ENCODE measurements around the gene CD3D.

DNA sequence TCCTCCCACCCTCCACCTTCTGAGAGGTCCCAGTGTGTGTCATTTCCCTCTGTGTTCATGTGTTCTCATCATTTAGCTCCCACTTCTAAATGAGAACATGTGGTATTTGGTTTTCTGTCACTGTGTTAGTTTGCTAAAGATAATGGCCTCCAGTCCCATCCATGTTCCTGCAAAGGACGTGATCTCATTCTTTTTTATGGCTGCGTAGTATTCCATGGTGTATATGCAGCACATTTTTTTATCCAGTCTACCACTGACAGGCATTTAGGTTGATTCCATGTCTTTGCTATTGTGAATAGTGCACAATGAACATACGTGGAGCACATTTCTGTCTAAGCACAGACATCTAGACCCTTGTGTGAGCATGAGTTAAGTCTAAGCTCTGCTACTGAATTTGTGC lies 32.2 kb downstream of the CD3D start:
- TF ChIP-seq, protein P1, sequence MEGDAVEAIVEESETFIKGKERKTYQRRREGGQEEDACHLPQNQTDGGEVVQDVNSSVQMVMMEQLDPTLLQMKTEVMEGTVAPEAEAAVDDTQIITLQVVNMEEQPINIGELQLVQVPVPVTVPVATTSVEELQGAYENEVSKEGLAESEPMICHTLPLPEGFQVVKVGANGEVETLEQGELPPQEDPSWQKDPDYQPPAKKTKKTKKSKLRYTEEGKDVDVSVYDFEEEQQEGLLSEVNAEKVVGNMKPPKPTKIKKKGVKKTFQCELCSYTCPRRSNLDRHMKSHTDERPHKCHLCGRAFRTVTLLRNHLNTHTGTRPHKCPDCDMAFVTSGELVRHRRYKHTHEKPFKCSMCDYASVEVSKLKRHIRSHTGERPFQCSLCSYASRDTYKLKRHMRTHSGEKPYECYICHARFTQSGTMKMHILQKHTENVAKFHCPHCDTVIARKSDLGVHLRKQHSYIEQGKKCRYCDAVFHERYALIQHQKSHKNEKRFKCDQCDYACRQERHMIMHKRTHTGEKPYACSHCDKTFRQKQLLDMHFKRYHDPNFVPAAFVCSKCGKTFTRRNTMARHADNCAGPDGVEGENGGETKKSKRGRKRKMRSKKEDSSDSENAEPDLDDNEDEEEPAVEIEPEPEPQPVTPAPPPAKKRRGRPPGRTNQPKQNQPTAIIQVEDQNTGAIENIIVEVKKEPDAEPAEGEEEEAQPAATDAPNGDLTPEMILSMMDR (IDR thresholded peaks at IDR 0.05; ENCODE audit: poor library complexity, severe bottlenecking), result no peak
- TF ChIP-seq EP300 (conservative IDR thresholded peaks at IDR 0.05; ENCODE audit: poor library complexity, severe bottlenecking) (no peak), MXI1 (conservative IDR thresholded peaks at IDR 0.05; ENCODE audit: poor library complexity, severe bottlenecking) (no peak), POLR2AphosphoS5 (IDR thresholded peaks at IDR 0.05) (no peak), EZH2 (IDR thresholded peaks at IDR 0.05; ENCODE audit: borderline replicate concordance, insufficient read depth, low read length, poor library complexity, severe bottlenecking) (no peak), SMC3 (conservative IDR thresholded peaks at IDR 0.05; ENCODE audit: poor library complexity) (no peak)
- TF ChIP-seq, protein P2, sequence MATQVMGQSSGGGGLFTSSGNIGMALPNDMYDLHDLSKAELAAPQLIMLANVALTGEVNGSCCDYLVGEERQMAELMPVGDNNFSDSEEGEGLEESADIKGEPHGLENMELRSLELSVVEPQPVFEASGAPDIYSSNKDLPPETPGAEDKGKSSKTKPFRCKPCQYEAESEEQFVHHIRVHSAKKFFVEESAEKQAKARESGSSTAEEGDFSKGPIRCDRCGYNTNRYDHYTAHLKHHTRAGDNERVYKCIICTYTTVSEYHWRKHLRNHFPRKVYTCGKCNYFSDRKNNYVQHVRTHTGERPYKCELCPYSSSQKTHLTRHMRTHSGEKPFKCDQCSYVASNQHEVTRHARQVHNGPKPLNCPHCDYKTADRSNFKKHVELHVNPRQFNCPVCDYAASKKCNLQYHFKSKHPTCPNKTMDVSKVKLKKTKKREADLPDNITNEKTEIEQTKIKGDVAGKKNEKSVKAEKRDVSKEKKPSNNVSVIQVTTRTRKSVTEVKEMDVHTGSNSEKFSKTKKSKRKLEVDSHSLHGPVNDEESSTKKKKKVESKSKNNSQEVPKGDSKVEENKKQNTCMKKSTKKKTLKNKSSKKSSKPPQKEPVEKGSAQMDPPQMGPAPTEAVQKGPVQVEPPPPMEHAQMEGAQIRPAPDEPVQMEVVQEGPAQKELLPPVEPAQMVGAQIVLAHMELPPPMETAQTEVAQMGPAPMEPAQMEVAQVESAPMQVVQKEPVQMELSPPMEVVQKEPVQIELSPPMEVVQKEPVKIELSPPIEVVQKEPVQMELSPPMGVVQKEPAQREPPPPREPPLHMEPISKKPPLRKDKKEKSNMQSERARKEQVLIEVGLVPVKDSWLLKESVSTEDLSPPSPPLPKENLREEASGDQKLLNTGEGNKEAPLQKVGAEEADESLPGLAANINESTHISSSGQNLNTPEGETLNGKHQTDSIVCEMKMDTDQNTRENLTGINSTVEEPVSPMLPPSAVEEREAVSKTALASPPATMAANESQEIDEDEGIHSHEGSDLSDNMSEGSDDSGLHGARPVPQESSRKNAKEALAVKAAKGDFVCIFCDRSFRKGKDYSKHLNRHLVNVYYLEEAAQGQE (IDR thresholded peaks at IDR 0.05; ENCODE audit: borderline replicate concordance), result no peak
